Neural cell (in vitro differentiated cells): ENCODE data around the gene PHACTR2. TPM values are rescaled to one million over a fixed set of nuclear protein-coding genes. Genes with fewer than 3 reads are reported as not detected.

Experiments
- H2AFZ ChIP-seq: fragments of 200-600, 300-800 bp; sonication (generic), shearing (Covaris generic); 2 replicates; pipeline ENCODE4 v1.6.0; 2014; ENCODE audit warnings: low read depth, mild to moderate bottlenecking, antibody characterized with exemption, low read length, moderate library complexity
- H3F3A ChIP-seq: fragments of 200-600 bp; shearing (Covaris generic); 2 replicates; pipeline ENCODE4 v1.6.1; 2016; ENCODE audit warnings: mild to moderate bottlenecking, moderate library complexity, mixed read lengths, antibody characterized with exemption, low read length; ENCODE audit not compliant: insufficient read depth, poor library complexity, severe bottlenecking
- H3K27ac ChIP-seq: fragments of 200-600, 300-800 bp; sonication (generic), shearing (Covaris generic); 2 replicates; pipeline ENCODE4 v1.5.1; 2014; ENCODE audit warnings: mild to moderate bottlenecking, low read length, moderate library complexity
- H3K27me3 ChIP-seq: fragments of 300-800, 200-600 bp; sonication (generic), shearing (Covaris generic); 2 replicates; pipeline ENCODE4 v1.6.0; 2014; ENCODE audit warnings: mild to moderate bottlenecking, low read depth, low read length, moderate library complexity; ENCODE audit not compliant: insufficient read depth
- H3K36me3 ChIP-seq: fragments of 300-800, 200-600 bp; sonication (generic), shearing (Covaris generic); 2 replicates; pipeline ENCODE4 v1.5.1; 2014; ENCODE audit warnings: mild to moderate bottlenecking, antibody characterized with exemption, low read length, moderate library complexity; ENCODE audit not compliant: insufficient read depth
- H3K4me2 ChIP-seq: fragments of 300-800, 200-600 bp; sonication (generic), shearing (Covaris generic); 2 replicates; pipeline ENCODE4 v1.6.0; 2014; ENCODE audit warnings: mild to moderate bottlenecking, low read length
- H3K4me3 ChIP-seq: fragments of 300-800, 200-600 bp; sonication (generic), shearing (Covaris generic); 2 replicates; pipeline ENCODE4 v1.5.1; 2014; ENCODE audit warnings: mild to moderate bottlenecking, low read length, moderate library complexity
- H3K79me2 ChIP-seq: fragments of 200-600 bp; shearing (Covaris generic); replicated peaks from 2 replicates; pipeline ENCODE4 v1.6.0; 2014; ENCODE audit warnings: mild to moderate bottlenecking, low read length, moderate library complexity; ENCODE audit not compliant: insufficient read depth
- H3K9ac ChIP-seq: fragments of 300-800, 200-600 bp; sonication (generic), shearing (Covaris generic); 2 replicates; pipeline ENCODE4 v1.6.1; 2016; ENCODE audit warnings: mild to moderate bottlenecking, low read length, mixed read lengths
- H3K9me2 ChIP-seq: fragments of 200-600 bp; shearing (Covaris generic); 2 replicates; pipeline ENCODE4 v1.6.1; 2016; ENCODE audit warnings: mild to moderate bottlenecking, low read length, mixed read lengths; ENCODE audit not compliant: insufficient read depth
- H3K9me3 ChIP-seq: fragments of 200-600, 300-800 bp; sonication (generic), shearing (Covaris generic); 2 replicates; pipeline ENCODE4 v1.6.1; 2016; ENCODE audit warnings: mild to moderate bottlenecking, mixed run types, low read length, moderate library complexity, mixed read lengths
- H4K20me1 ChIP-seq: fragments of 200-600 bp; shearing (Covaris generic); 2 replicates; pipeline ENCODE4 v1.6.1; 2016; ENCODE audit warnings: mild to moderate bottlenecking, mixed run types; ENCODE audit not compliant: insufficient read depth
- EP300 ChIP-seq: fragments of 450-650 bp; conservative IDR thresholded peaks from 2 replicates; pipeline ENCODE4 v1.6.1; 2014; ENCODE audit warnings: antibody characterized with exemption, mild to moderate bottlenecking, moderate library complexity; ENCODE audit not compliant: poor library complexity, severe bottlenecking
- EZH2 ChIP-seq: fragments of 200-600, 300-800 bp; shearing (Covaris generic), sonication (generic); IDR thresholded peaks from 2 replicates; pipeline ENCODE4 v1.6.1; 2014; ENCODE audit warnings: antibody characterized with exemption, low read length, borderline replicate concordance, mild to moderate bottlenecking; ENCODE audit not compliant: insufficient read depth, poor library complexity, severe bottlenecking
- MXI1 ChIP-seq: fragments of 450-650 bp; conservative IDR thresholded peaks from 2 replicates; pipeline ENCODE4 v1.6.1; 2014; ENCODE audit warnings: antibody characterized with exemption, mild to moderate bottlenecking; ENCODE audit not compliant: poor library complexity, severe bottlenecking
- POLR2AphosphoS5 ChIP-seq: IDR thresholded peaks from 2 replicates; pipeline ENCODE4 v1.6.1; 2012
- RAD21 ChIP-seq: fragments of 450-650 bp; conservative IDR thresholded peaks from 2 replicates; pipeline ENCODE4 v1.6.1; 2014; ENCODE audit warnings: antibody characterized with exemption, mild to moderate bottlenecking, moderate library complexity
- SMC3 ChIP-seq: fragments of 450-650 bp; conservative IDR thresholded peaks from 2 replicates; pipeline ENCODE4 v1.6.1; 2014; ENCODE audit warnings: antibody characterized with exemption, mild to moderate bottlenecking, moderate library complexity; ENCODE audit not compliant: poor library complexity
- TAF1 ChIP-seq: IDR thresholded peaks from 2 replicates; pipeline ENCODE4 v1.6.1; 2012; ENCODE audit warnings: low read depth
- polyA plus RNA-seq: library from polyadenylated mRNA; depleted of rRNA; stranded (reverse); fragments of >200 nt; gene quantifications from 2 replicates; pipeline ENCODE4 v1.2.3, GENCODE V29; 2014
- TF ChIP-seq, protein P1 (sequence below): fragments of 450-650 bp; IDR thresholded peaks from 2 replicates; pipeline ENCODE4 v1.5.1; 2014; ENCODE audit warnings: antibody characterized with exemption, mild to moderate bottlenecking, moderate library complexity; ENCODE audit not compliant: poor library complexity, severe bottlenecking
- TF ChIP-seq, protein P2 (sequence below): IDR thresholded peaks from 2 replicates; pipeline ENCODE4 v1.6.1; 2012; ENCODE audit warnings: borderline replicate concordance

The PHACTR2 gene
- polyA plus RNA-seq, 1 donor from 2014 or later: 2.8 TPM

DNA sequence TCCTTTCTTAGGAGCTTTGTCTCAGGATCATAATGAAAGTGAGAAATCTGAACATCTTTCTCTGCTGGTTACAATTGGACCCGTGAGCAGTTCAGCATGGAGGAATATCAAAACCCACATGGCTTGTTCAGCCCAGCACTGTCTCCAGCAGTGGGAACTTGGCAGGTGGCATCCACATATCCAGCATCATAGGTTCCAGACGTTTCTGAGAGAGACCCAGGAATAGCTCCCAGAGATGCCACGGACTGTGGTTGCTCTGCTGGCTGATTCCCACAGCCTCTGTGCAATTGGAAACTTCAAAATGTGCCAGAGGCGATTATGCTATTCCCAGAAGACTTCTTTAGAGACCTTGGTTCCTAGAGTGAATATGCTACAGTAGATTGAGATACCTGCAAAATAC lies 76.4 kb downstream of the PHACTR2 start:
- no peak overlapping the region for H3K27ac ChIP-seq
- no peaks in the 10 kb centered on the region for H3K9me3 ChIP-seq
- no peaks in the 10 kb centered on the region for H3K36me3 ChIP-seq
- no peak overlapping the region for H3K4me2 ChIP-seq
- no peaks in the 10 kb centered on the region for H3K27me3 ChIP-seq
- H4K20me1 ChIP-seq: no peaks in the 10 kb centered on the region
- TF ChIP-seq EP300 (no peak), TAF1 (no peak), RAD21 (no peak), MXI1 (no peak), POLR2AphosphoS5 (no peak), SMC3 (no peak), EZH2 (no peak)
- TF ChIP-seq, protein P1, sequence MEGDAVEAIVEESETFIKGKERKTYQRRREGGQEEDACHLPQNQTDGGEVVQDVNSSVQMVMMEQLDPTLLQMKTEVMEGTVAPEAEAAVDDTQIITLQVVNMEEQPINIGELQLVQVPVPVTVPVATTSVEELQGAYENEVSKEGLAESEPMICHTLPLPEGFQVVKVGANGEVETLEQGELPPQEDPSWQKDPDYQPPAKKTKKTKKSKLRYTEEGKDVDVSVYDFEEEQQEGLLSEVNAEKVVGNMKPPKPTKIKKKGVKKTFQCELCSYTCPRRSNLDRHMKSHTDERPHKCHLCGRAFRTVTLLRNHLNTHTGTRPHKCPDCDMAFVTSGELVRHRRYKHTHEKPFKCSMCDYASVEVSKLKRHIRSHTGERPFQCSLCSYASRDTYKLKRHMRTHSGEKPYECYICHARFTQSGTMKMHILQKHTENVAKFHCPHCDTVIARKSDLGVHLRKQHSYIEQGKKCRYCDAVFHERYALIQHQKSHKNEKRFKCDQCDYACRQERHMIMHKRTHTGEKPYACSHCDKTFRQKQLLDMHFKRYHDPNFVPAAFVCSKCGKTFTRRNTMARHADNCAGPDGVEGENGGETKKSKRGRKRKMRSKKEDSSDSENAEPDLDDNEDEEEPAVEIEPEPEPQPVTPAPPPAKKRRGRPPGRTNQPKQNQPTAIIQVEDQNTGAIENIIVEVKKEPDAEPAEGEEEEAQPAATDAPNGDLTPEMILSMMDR: no peak
- TF ChIP-seq, protein P2, sequence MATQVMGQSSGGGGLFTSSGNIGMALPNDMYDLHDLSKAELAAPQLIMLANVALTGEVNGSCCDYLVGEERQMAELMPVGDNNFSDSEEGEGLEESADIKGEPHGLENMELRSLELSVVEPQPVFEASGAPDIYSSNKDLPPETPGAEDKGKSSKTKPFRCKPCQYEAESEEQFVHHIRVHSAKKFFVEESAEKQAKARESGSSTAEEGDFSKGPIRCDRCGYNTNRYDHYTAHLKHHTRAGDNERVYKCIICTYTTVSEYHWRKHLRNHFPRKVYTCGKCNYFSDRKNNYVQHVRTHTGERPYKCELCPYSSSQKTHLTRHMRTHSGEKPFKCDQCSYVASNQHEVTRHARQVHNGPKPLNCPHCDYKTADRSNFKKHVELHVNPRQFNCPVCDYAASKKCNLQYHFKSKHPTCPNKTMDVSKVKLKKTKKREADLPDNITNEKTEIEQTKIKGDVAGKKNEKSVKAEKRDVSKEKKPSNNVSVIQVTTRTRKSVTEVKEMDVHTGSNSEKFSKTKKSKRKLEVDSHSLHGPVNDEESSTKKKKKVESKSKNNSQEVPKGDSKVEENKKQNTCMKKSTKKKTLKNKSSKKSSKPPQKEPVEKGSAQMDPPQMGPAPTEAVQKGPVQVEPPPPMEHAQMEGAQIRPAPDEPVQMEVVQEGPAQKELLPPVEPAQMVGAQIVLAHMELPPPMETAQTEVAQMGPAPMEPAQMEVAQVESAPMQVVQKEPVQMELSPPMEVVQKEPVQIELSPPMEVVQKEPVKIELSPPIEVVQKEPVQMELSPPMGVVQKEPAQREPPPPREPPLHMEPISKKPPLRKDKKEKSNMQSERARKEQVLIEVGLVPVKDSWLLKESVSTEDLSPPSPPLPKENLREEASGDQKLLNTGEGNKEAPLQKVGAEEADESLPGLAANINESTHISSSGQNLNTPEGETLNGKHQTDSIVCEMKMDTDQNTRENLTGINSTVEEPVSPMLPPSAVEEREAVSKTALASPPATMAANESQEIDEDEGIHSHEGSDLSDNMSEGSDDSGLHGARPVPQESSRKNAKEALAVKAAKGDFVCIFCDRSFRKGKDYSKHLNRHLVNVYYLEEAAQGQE: no peak
- no peak overlapping the region for H3K4me3 ChIP-seq
- H3K9me2 ChIP-seq: no peaks in the 10 kb centered on the region
- no peak overlapping the region for H3K9ac ChIP-seq
- no peak overlapping the region for H2AFZ ChIP-seq
- no peaks in the 10 kb centered on the region for H3K79me2 ChIP-seq
- no peaks in the 10 kb centered on the region for H3F3A ChIP-seq

- Histone ChIP-seq H3K36me3 (no peaks in the 10 kb centered on the region), H3K9me2 (no peaks in the 10 kb centered on the region), H3F3A (no peaks in the 10 kb centered on the region), H3K4me3 (no peak overlapping the region), H4K20me1 (no peaks in the 10 kb centered on the region), H3K27ac (no peak overlapping the region), H3K27me3 (no peaks in the 10 kb centered on the region), H3K9ac (no peak overlapping the region), H3K79me2 (no peaks in the 10 kb centered on the region), H3K4me2 (no peak overlapping the region), H3K9me3 (no peaks in the 10 kb centered on the region), H2AFZ (no peak overlapping the region)
- TF ChIP-seq EZH2: no peak
- TF ChIP-seq MXI1: no peak
- TF ChIP-seq, protein P2: no peak
- TF ChIP-seq POLR2AphosphoS5: no peak
- no peak for TF ChIP-seq TAF1
- no peak for TF ChIP-seq EP300
- no peak for TF ChIP-seq SMC3
- TF ChIP-seq, protein P1: no peak
- TF ChIP-seq RAD21: no peak
Measured at GRCh38 chr6:143755301-143755744, 77.6 kb downstream of the PHACTR2 start.
